Testis (tissue), 3 donors: ENCODE results near the gene NAT14. TPM values are rescaled to one million over a fixed set of nuclear protein-coding genes. Genes with fewer than 3 reads are reported as not detected.
"Not testable (repeated sequence)": the region's sequence is repeated elsewhere in the genome, so short reads cannot be mapped to it uniquely, and the experiment has no call there.

Experiments used
- DNase-seq: peaks from one replicate; pipeline ENCODE4 v3.0.0-alpha.2; 2019
- H3K27ac ChIP-seq, 2 donors: fragments of 200-600 bp; sonication (generic); one replicate each; pipeline ENCODE4 v1.5.1; 2019
- H3K27me3 ChIP-seq: fragments of 200-600 bp; sonication (generic); one replicate; pipeline ENCODE4 v1.5.1; 2019
- H3K36me3 ChIP-seq: fragments of 200-600 bp; sonication (generic); one replicate; pipeline ENCODE4 v1.5.1; 2017; ENCODE audit warnings: low read depth; ENCODE audit errors: missing control alignments
- H3K4me1 ChIP-seq: fragments of 200-600 bp; sonication (generic); one replicate; pipeline ENCODE4 v1.5.1; 2019
- H3K4me3 ChIP-seq, 2 donors: fragments of 200-600 bp; sonication (generic); one replicate each; pipeline ENCODE4 v1.5.1; 2017 to 2019
- H3K9me3 ChIP-seq: fragments of 200-600 bp; sonication (generic); one replicate; pipeline ENCODE4 v1.5.1; 2017
- POLR2A ChIP-seq: fragments of 450-650 bp; IDR thresholded peaks from one replicate; pipeline ENCODE4 v1.6.1; 2017; ENCODE audit warnings: antibody characterized with exemption, mild to moderate bottlenecking, moderate library complexity
- WGBS, 2 donors: methylation state at CpG; one replicate each; pipeline ENCODE4 v1.1.5; 2018; 5-methylcytosine and 5-hydroxymethylcytosine counted together
- intact Hi-C: fragments of 100-400 bp; cut with DNase I; formaldehyde crosslinking; loops from one replicate; pipeline ENCODE4 v1.15.1; 2023; ENCODE audit warnings: low total_unique reads
- polyA plus RNA-seq: library from polyadenylated mRNA; stranded (reverse); fragments of 350-450 nt; fragmentation: Illumina TruSeq; extraction: RNeasy Lipid Tissue Mini Kit (QIAGEN cat#74804); gene quantifications from one replicate; pipeline ENCODE4 v1.2.3, GENCODE V29; 2014; ENCODE audit warnings: low read depth, low replicate concordance; ENCODE audit not compliant: insufficient read depth
- total RNA-seq, 2 donors: library from RNA; depleted of rRNA; stranded (reverse); fragments of >200 nt; gene quantifications; one replicate each; pipeline ENCODE4 v1.2.3, GENCODE V29; 2016
- TF ChIP-seq, protein P1 (sequence below), 3 experiments: fragments of 450-650 bp in 2 of 3; fragments of 200-600 bp in 1 of 3; sonication (generic) in 1 of 3; IDR thresholded peaks; one replicate each; pipeline ENCODE4 v1.5.1; 2016 to 2019; ENCODE audit warnings: antibody characterized with exemption in 3 of 3, mild to moderate bottlenecking in 2 of 3, moderate library complexity in 1 of 3

Gene NAT14
- total and polyA plus RNA-seq, 3 donors from 2014 or later = 12.0 to 17.3 (median 16.0) TPM

DNA sequence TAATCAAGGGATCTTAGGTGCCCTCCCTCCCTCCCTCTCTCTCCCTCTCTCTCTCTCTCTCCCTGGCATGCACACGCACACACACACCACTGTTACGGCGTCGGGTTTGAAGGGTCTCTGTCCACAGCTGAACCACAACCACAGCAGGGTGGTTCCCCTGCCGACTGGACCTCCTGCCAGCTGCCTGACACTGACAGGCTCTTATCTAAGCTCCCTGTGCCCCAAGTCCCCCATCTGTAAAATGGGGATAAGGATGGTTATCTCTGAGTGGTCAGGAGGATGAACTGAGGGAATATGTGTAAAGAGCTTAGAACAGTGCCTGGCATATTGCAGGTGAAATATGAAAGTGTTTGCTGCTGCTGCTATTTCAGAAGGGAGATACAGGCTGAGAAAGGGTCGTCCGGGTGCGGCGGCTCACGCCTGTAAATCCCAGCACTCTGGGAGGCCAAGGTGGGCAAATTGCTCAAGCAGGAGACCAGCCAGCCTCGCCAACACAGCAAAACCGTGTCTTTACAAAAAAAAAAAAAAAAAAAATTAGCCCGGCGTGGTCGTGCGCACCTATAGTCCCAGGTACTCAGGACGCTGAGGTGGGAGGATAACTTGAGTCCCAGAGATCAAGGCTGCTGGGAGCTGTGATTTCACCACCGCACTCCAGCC lies 41.0 kb upstream of the NAT14 start:
- H3K9me3 ChIP-seq = no peaks in the 10 kb centered on the region
- WGBS, 2 donors = 20 to 22% methylated on average over 18 of the region's 18 CpGs
- intact Hi-C loops = no loop called here
- no peaks in the 10 kb centered on the region for H3K27me3 ChIP-seq
- no peak overlapping the region for H3K27ac ChIP-seq
- H3K4me3 ChIP-seq = no peak overlapping the region
- no peaks in the 10 kb centered on the region for H3K4me1 ChIP-seq
- no peak for DNase-seq
- TF ChIP-seq POLR2A = no peak
- TF ChIP-seq, protein P1, sequence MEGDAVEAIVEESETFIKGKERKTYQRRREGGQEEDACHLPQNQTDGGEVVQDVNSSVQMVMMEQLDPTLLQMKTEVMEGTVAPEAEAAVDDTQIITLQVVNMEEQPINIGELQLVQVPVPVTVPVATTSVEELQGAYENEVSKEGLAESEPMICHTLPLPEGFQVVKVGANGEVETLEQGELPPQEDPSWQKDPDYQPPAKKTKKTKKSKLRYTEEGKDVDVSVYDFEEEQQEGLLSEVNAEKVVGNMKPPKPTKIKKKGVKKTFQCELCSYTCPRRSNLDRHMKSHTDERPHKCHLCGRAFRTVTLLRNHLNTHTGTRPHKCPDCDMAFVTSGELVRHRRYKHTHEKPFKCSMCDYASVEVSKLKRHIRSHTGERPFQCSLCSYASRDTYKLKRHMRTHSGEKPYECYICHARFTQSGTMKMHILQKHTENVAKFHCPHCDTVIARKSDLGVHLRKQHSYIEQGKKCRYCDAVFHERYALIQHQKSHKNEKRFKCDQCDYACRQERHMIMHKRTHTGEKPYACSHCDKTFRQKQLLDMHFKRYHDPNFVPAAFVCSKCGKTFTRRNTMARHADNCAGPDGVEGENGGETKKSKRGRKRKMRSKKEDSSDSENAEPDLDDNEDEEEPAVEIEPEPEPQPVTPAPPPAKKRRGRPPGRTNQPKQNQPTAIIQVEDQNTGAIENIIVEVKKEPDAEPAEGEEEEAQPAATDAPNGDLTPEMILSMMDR (IDR thresholded peaks at IDR 0.05) = no peak
- H3K36me3 ChIP-seq = no peaks in the 10 kb centered on the region

GRCh38 chr19:55444646-55445045 lies 40.3 kb upstream of the NAT14 start:
- no peaks in the 10 kb centered on the region for H3K36me3 ChIP-seq
- intact Hi-C loops = no loop called here
- TF ChIP-seq POLR2A = no peak
- TF ChIP-seq, protein P1 (IDR thresholded peaks at IDR 0.05) = no peak
- no peaks in the 10 kb centered on the region for H3K27me3 ChIP-seq
- WGBS, 2 donors = 36 to 37% methylated on average over 11 of the region's 11 CpGs
- H3K9me3 ChIP-seq = no peaks in the 10 kb centered on the region
- H3K4me1 ChIP-seq = no peaks in the 10 kb centered on the region
- no peak for DNase-seq
- H3K4me3 ChIP-seq = no peak overlapping the region
- H3K27ac ChIP-seq = no peak overlapping the region

DNA sequence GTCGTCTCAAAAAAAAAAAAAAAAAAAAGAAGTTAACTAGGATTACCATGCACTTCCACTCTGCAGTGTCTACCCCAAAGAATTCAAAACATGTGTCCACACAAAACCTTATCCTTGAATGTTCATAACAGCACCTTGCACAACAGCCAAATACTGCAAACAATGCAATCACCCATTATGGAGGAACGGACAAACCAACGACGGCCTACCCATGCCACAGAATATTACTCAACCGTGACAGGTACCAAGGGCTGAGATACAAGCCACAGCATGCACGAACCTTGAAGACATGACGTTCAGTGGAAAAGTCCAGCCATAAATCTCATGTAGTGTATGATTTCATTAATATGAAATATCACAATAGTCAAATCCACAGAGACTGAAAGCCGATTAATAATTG lies 38.9 kb upstream of the NAT14 start:
- intact Hi-C loops = no loop called here
- no peaks in the 10 kb centered on the region for H3K9me3 ChIP-seq
- H3K4me1 ChIP-seq = no peaks in the 10 kb centered on the region
- no peaks in the 10 kb centered on the region for H3K27me3 ChIP-seq
- no peak overlapping the region for H3K27ac ChIP-seq
- DNase-seq = no peak
- H3K36me3 ChIP-seq = no peaks in the 10 kb centered on the region
- H3K4me3 ChIP-seq = no peak overlapping the region
- 72% methylated on average over 8 of the region's 8 CpGs for WGBS, 2 donors
- no peak for TF ChIP-seq POLR2A
- TF ChIP-seq, protein P1 (IDR thresholded peaks at IDR 0.05) = no peak

DNA sequence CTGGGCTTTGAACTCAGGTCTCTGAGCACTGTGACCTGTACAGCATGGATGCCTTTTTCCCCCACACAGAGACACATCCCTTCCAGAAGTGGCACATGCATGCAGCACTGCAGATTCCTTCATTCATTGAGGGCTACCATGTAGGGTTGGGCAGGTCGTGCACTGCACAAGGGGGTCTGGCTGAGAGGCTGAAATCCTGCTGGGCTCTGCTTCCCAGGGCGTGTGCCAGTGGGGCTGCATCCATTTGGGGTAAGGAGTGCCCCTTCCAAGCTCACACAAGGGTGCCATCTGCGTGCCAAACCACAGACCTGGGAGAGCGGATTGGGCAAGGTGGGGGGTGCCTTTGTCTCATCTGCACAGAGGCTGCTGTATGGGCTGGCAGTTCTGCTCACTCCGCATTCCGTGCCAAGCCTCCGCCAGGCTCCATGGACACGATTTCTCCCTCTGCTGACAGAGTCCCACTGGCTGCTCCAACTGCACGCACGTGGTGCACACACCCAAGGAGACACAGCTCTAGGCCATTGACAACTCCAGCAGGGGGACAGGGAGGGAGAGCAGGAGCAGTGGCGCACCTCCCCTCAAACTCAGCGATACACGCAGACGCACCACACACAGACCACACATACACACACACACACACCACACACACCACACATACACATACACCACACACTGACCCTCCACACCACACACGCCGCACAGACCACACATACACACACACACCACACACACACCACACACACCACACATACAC lies 37.4 kb upstream of the NAT14 start:
- H3K36me3 ChIP-seq = no peaks in the 10 kb centered on the region
- H3K4me1 ChIP-seq = peaks cover 9% of the 10 kb centered on the region
- DNase-seq = no peak
- no peak overlapping the region for H3K27ac ChIP-seq
- H3K9me3 ChIP-seq = no peaks in the 10 kb centered on the region
- intact Hi-C loops = no loop called here
- WGBS, 2 donors = 37% methylated on average over 8 to 16 of the region's 16 CpGs
- no peak for TF ChIP-seq POLR2A
- TF ChIP-seq, protein P1 (IDR thresholded peaks at IDR 0.05) = no peak
- H3K27me3 ChIP-seq = no peaks in the 10 kb centered on the region
- no peak overlapping the region for H3K4me3 ChIP-seq

DNA sequence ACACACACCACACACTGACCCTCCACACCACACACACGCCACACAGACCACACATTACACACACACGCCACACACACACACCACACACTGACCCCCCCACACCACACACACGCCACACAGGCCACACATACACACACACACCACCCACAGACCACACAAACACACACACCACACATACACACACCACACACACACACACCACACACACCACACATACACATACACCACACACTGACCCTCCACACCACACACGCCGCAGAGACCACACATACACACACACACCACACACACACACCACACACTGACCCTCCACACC lies 36.9 kb upstream of the NAT14 start:
- H3K27ac ChIP-seq, H3K4me3 ChIP-seq, H3K36me3 ChIP-seq, intact Hi-C loops, H3K9me3 ChIP-seq, H3K27me3 ChIP-seq, DNase-seq: not testable (repeated sequence)
- H3K4me1 ChIP-seq = peaks cover 13% of the 10 kb centered on the region
- WGBS, 2 donors = 81 to 82% methylated on average over 5 of the region's 5 CpGs
